GM12878 (cell line): ENCODE results near the gene ABCC5. TPM values are rescaled to one million over a fixed set of nuclear protein-coding genes. Genes with fewer than 3 reads are reported as not detected.

ENCODE experiments used
- ATAC-seq: fragments of 200-7000 bp; cut with Tn5 transposase; 3 replicates; pipeline ENCODE4 v1.9.1; 2020; ENCODE audit warnings: mild to moderate bottlenecking, moderate library complexity
- BruUV-seq: library from RNA; stranded (reverse); fragments of 400-500 nt; replicated peaks from 2 replicates; lab custom pipeline; 2021; lab: Mats Ljungman, UMichigan
- CTCF ChIA-PET: fragments of 300-600 bp; sonication (Branson Sonifier 250); formaldehyde crosslinking; extraction: SDS; loops from one replicate; lab custom pipeline; 2021; ENCODE audit warnings: inconsistent platforms; lab: Yijun Ruan, JAX
- POLR2A ChIA-PET: fragments of 350-600 bp; formaldehyde crosslinking; extraction: SDS; loops from one replicate; lab custom pipeline; 2021; ENCODE audit warnings: inconsistent platforms; lab: Charles Lee
- RAD21 ChIA-PET: fragments of 300-600 bp; sonication (Branson Sonifier 250); formaldehyde crosslinking; loops from one replicate; lab custom pipeline; 2023; ENCODE audit warnings: antibody characterized with exemption; ENCODE audit not compliant: unreplicated experiment; lab: Charles Lee
- SMC1A ChIA-PET: fragments of 300-600 bp; sonication (Branson Sonifier 250); formaldehyde crosslinking; loops from one replicate; lab custom pipeline; 2023; ENCODE audit not compliant: unreplicated experiment, uncharacterized antibody; lab: Charles Lee
- DNase-seq: peaks from one replicate; pipeline ENCODE4 v3.0.0-alpha.2; 2011; ENCODE audit warnings: low read depth, low spot score
- FAIRE-seq: peaks from 3 replicates; lab custom pipeline; 2011; peaks lifted over from hg19 to GRCh38; lab: Jason Lieb, UNC
- H2AFZ ChIP-seq: 2 replicates; pipeline ENCODE4 v1.6.0; 2011; ENCODE audit warnings: low read depth, low read length, control low read depth; ENCODE audit not compliant: control insufficient read depth
- H3K27ac ChIP-seq: 2 replicates; pipeline ENCODE4 v1.5.1; 2011; ENCODE audit warnings: control low read depth; ENCODE audit not compliant: control insufficient read depth, insufficient read depth
- H3K27me3 ChIP-seq, 2 experiments: replicated peaks in 1 of 2; 2 replicates each; pipeline versions ENCODE4 v1.6.0 to v1.6.1; 2011; ENCODE audit warnings: low read length in 1 of 2; ENCODE audit not compliant: control insufficient read depth in 2 of 2, insufficient read depth in 2 of 2
- H3K36me3 ChIP-seq, 2 experiments: 2 replicates each; pipeline ENCODE4 v1.5.1; 2011; ENCODE audit warnings: low read length in 1 of 2; ENCODE audit not compliant: control insufficient read depth in 2 of 2, insufficient read depth in 2 of 2
- H3K4me1 ChIP-seq: 2 replicates; pipeline ENCODE4 v1.6.1; 2011; ENCODE audit warnings: mild to moderate bottlenecking, low read length, moderate library complexity, mixed read lengths; ENCODE audit not compliant: control insufficient read depth, insufficient read depth
- H3K4me2 ChIP-seq: 2 replicates; pipeline ENCODE4 v1.6.0; 2011; ENCODE audit warnings: control low read depth; ENCODE audit not compliant: control insufficient read depth, insufficient read depth
- H3K4me3 ChIP-seq: fragments of 200-600 bp; sonication (generic); 2 replicates; pipeline ENCODE4 v1.5.1; 2016
- H3K79me2 ChIP-seq: 2 replicates; pipeline ENCODE4 v1.6.0; 2011; ENCODE audit warnings: low read length; ENCODE audit not compliant: control insufficient read depth, insufficient read depth
- H3K9ac ChIP-seq: 2 replicates; pipeline ENCODE4 v1.8.0; 2011; ENCODE audit warnings: low read length, control low read depth, mixed read lengths; ENCODE audit not compliant: control insufficient read depth, insufficient read depth
- H3K9me3 ChIP-seq: replicated peaks from 3 replicates; pipeline ENCODE4 v1.5.1; 2011; ENCODE audit warnings: mild to moderate bottlenecking, low read length; ENCODE audit not compliant: control insufficient read depth, insufficient read depth
- H4K20me1 ChIP-seq: 2 replicates; pipeline ENCODE4 v1.6.0; 2011; ENCODE audit not compliant: control insufficient read depth, insufficient read depth
- E4F1 ChIP-seq: fragments of 450-650 bp; IDR thresholded peaks from 2 replicates; pipeline ENCODE4 v1.6.1; 2018; ENCODE audit warnings: borderline replicate concordance, mild to moderate bottlenecking; ENCODE audit not compliant: partially characterized antibody
- HCFC1 ChIP-seq: fragments of 150-350 bp; IDR thresholded peaks from 2 replicates; pipeline ENCODE4 v1.6.1; 2014; ENCODE audit warnings: low read length
- HSF1 ChIP-seq: fragments of 150-350 bp; IDR thresholded peaks from 2 replicates; pipeline ENCODE4 v1.6.1; 2014; ENCODE audit warnings: mild to moderate bottlenecking, low read depth, low read length
- MEF2A ChIP-seq: IDR thresholded peaks from 2 replicates; pipeline ENCODE4 v1.6.1; 2011; ENCODE audit warnings: low read depth, mild to moderate bottlenecking, low read length, moderate library complexity; ENCODE audit not compliant: insufficient read depth
- MXI1 ChIP-seq: fragments of 150-350 bp; IDR thresholded peaks from 2 replicates; pipeline ENCODE4 v1.6.1; 2011; ENCODE audit warnings: low read depth, mild to moderate bottlenecking, inconsistent platforms, low read length, improper control_type of control experiment
- NFYA ChIP-seq: IDR thresholded peaks from 2 replicates; pipeline ENCODE4 v1.6.1; 2011; ENCODE audit warnings: low read depth, mild to moderate bottlenecking, low read length, improper control_type of control experiment, borderline replicate concordance
- PAX8 ChIP-seq: fragments of 450-650 bp; IDR thresholded peaks from 2 replicates; pipeline ENCODE4 v1.6.1; 2017; ENCODE audit warnings: mild to moderate bottlenecking, moderate library complexity
- POLR2AphosphoS2 ChIP-seq: IDR thresholded peaks from 2 replicates; pipeline ENCODE4 v1.6.1; 2011; ENCODE audit warnings: low read depth, mild to moderate bottlenecking, low read length, improper control_type of control experiment, moderate library complexity
- RELA ChIP-seq: fragments of 450-650 bp; IDR thresholded peaks from 2 replicates; pipeline ENCODE4 v1.8.0; 2014; ENCODE audit warnings: borderline replicate concordance; ENCODE audit not compliant: partially characterized antibody
- RELB ChIP-seq: fragments of 450-650 bp; IDR thresholded peaks from 2 replicates; pipeline ENCODE4 v1.6.1; 2017; ENCODE audit warnings: low read depth, mild to moderate bottlenecking, moderate library complexity
- SIN3A ChIP-seq: IDR thresholded peaks from 2 replicates; pipeline ENCODE4 v1.6.1; 2012; ENCODE audit warnings: low read depth, low read length, improper control_type of control experiment
- SPI1 ChIP-seq: IDR thresholded peaks from 2 replicates; pipeline ENCODE4 v1.6.1; 2011; ENCODE audit warnings: low read depth, mild to moderate bottlenecking, low read length, moderate library complexity, borderline replicate concordance; ENCODE audit not compliant: insufficient read depth
- YY1 ChIP-seq: IDR thresholded peaks from 2 replicates; pipeline ENCODE4 v1.6.1; 2011; ENCODE audit warnings: low read depth, mild to moderate bottlenecking, low read length
- ZBED1 ChIP-seq: IDR thresholded peaks from 2 replicates; pipeline ENCODE4 v1.6.1; 2016; ENCODE audit warnings: borderline replicate concordance
- ZNF384 ChIP-seq: IDR thresholded peaks from 2 replicates; pipeline ENCODE4 v1.6.1; 2012; ENCODE audit warnings: low read depth, mild to moderate bottlenecking, low read length, improper control_type of control experiment, borderline replicate concordance
- WGBS: methylation state at CpG from one replicate; pipeline ENCODE4 v1.1.6; 2016; ENCODE audit warnings: low lambda C conversion rate; ENCODE audit not compliant: insufficient replicate concordance, insufficient coverage; ENCODE audit errors: missing lambda C conversion rate; 5-methylcytosine and 5-hydroxymethylcytosine counted together
- in situ Hi-C: fragments of 300-500 bp; cut with MboI; formaldehyde crosslinking; loops from 9 replicates; pipeline ENCODE4 v1.14.3; 2018; ENCODE audit warnings: mixed read lengths
- intact Hi-C: fragments of 100-400 bp; cut with micrococcal nuclease; formaldehyde crosslinking; loops from one replicate; pipeline ENCODE4 v1.14.2; 2022; ENCODE audit not compliant: unreplicated experiment
- polyA plus RNA-seq, 11 experiments: library from polyadenylated mRNA; depleted of rRNA in 4 of 11; unstranded in 6 of 11; stranded (reverse) in 5 of 11; fragments of >200 nt; fragmentation: Nextera tagmentation in 4 of 11; fragmentation: Illumina TruSeq in 1 of 11; extraction: Ambion mirVana in 4 of 11; extraction: Trizol in 1 of 11; gene quantifications; 1 replicate in 1 of 11; 2 replicates in 10 of 11; pipeline versions ENCODE4 v1.2.1 to v1.2.3, GENCODE V29; 2011 to 2016; ENCODE audit warnings: inconsistent platforms in 2 of 11, missing spikeins in 2 of 11, low read depth in 1 of 11
- total RNA-seq, 4 experiments: library from RNA; depleted of rRNA in 3 of 4; stranded (reverse); fragments of >200 nt in 3 of 4; fragmentation: Illumina TruSeq in 1 of 4; extraction: Trizol in 1 of 4; gene quantifications; 2 replicates each; pipeline versions ENCODE4 v1.2.1 to v1.2.3, GENCODE V29; 2013 to 2021

ABCC5 gene
- total and polyA plus RNA-seq, 10 of the 15 experiments (the other 5 are each of a cell fraction or from before 2014, with no cell fraction given), result 6.0 to 17.8 (median 9.7) TPM

GRCh38 chr3:183937601-183938286 is 79.9 kb downstream of the ABCC5 start:
- H3K4me2 ChIP-seq, result no peak overlapping the region
- ChIA-PET POLR2A (no interaction called here), RAD21 (no interaction called here), CTCF (interaction anchor here (0.6 kb wide), 1 partner anchor 205 kb away, joined by 3 read pairs; no protein-coding TSS in a partner anchor), SMC1A (no interaction called here)
- H3K36me3 ChIP-seq, result no peaks in the 10 kb centered on the region; a peak in 2 of 4 replicates
- H3K4me3 ChIP-seq, result no peak overlapping the region
- no peaks in the 10 kb centered on the region for H3K4me1 ChIP-seq
- H2AFZ ChIP-seq, result no peak overlapping the region
- TF ChIP-seq RELA (no peak), SIN3A (no peak), ZBED1 (no peak), SPI1 (no peak), HCFC1 (no peak), ZNF384 (no peak), E4F1 (no peak), MXI1 (no peak), MEF2A (no peak), PAX8 (no peak), NFYA (no peak), HSF1 (no peak), POLR2AphosphoS2 (no peak), YY1 (no peak), RELB (no peak)
- intact Hi-C loops, result no loop called here
- BruUV-seq, result no TSS peak
- DNase-seq (no peak), ATAC-seq (peak; percentile 42), FAIRE-seq (no peak)
- no peak overlapping the region for H3K27ac ChIP-seq
- in situ Hi-C loops, result no loop called here
- WGBS, result 21% methylated on average over 10 of the region's 10 CpGs
- H3K9me3 ChIP-seq, result no peaks in the 10 kb centered on the region
- no peak overlapping the region for H3K9ac ChIP-seq
- H3K27me3 ChIP-seq, result no peaks in the 10 kb centered on the region
- H4K20me1 ChIP-seq, result no peaks in the 10 kb centered on the region
- no peaks in the 10 kb centered on the region for H3K79me2 ChIP-seq
